ENCODE data around the gene KIAA0586.

Gene KIAA0586

GRCh38 chr14:58543253-58543652 lies 115.7 kb downstream of the KIAA0586 start:
- FAIRE-seq (no peak), DNase-seq (ENCODE audit: insufficient read length, low spot score) (no peak)
- TF ChIP-seq CTCF (IDR thresholded peaks at IDR 0.05; ENCODE audit: insufficient read depth, missing control alignments) = no peak

DNA sequence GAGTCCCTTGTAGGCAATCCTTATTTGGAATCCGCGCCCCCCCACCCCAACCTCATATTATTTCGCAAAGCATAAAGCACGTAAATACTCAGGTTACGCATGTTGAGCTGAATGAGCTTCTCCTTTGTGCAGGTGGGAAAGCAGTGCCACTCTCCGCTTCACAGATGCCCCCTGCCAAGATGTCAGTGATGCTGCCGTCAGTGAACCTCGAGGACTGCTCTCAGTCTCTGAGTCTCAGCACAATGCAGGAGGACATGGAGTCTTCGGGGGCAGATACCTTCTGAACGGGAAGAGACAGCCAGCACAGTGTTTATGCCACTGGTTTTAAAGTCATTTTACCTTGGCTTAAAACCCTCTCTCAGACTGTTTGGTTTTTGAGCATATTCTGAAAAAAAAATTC lies 120.1 kb downstream of the KIAA0586 start:
- no peak for TF ChIP-seq CTCF (IDR thresholded peaks at IDR 0.05; ENCODE audit: insufficient read depth, missing control alignments)
- no peak for FAIRE-seq
- no peak for DNase-seq (ENCODE audit: insufficient read length, low spot score)

GRCh38 chr14:58549105-58549757 lies 121.7 kb downstream of the KIAA0586 start:
- no peak for TF ChIP-seq CTCF (IDR thresholded peaks at IDR 0.05; ENCODE audit: insufficient read depth, missing control alignments)
- FAIRE-seq = no peak
- DNase-seq (ENCODE audit: insufficient read length, low spot score) = no peak

GRCh38 chr14:58553959-58554358 lies 126.4 kb downstream of the KIAA0586 start:
- FAIRE-seq = no peak
- DNase-seq (ENCODE audit: insufficient read length, low spot score) = no peak
- TF ChIP-seq CTCF (IDR thresholded peaks at IDR 0.05; ENCODE audit: insufficient read depth, missing control alignments) = no peak

DNA sequence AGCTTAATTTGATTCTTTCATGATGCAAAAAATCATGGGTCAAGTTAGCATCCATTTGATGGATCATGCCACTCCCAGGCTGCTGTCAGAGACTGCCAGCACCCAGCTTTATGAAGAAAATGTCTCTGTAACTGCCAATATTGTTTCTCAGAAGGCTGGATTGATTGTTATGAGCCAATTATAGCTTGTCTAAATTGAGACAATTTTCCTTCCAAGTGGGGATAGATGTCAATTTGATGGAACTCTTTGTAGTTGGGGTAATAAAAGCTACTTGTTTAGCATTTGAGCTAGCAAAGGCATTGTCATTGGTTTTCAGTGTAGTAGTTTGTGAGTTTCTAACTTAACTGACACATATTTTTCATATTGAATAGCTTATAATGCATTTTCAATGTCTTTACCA lies 128.1 kb downstream of the KIAA0586 start:
- FAIRE-seq = no peak
- TF ChIP-seq CTCF (IDR thresholded peaks at IDR 0.05; ENCODE audit: insufficient read depth, missing control alignments) = no peak
- no peak for DNase-seq (ENCODE audit: insufficient read length, low spot score)

DNA sequence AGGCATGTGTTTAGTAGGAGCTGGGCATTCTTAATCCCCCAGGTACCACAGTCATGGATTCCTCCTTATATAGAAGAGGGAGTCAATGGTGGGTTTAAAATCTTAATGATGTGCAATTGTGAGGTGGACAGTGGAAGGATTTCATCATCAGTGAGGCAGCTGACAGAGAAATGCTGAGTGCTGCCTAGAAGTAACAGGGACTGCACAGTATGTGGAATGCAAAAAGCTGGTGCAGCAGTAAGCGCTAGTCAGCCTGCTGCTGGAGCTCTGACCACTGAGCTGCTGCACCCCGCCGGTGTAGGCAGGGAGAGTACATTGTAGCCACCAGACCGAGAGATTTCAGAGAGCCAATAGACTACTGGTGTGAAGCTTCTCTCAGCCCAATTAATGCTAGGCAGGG lies 129.7 kb downstream of the KIAA0586 start:
- no peak for FAIRE-seq
- no peak for TF ChIP-seq CTCF (IDR thresholded peaks at IDR 0.05; ENCODE audit: insufficient read depth, missing control alignments)
- no peak for DNase-seq (ENCODE audit: insufficient read length, low spot score)

- DNase-seq (ENCODE audit: insufficient read length, low spot score) (no peak), FAIRE-seq (no peak)
- TF ChIP-seq CTCF (IDR thresholded peaks at IDR 0.05; ENCODE audit: insufficient read depth, missing control alignments) = no peak
Observed at GRCh38 chr14:58560208-58560607, 132.7 kb downstream of the KIAA0586 start.

All from D721Med (cell line).